CMK (cell line): ENCODE data around the gene HSBP1.

Source experiments
- DNase-seq: peaks from one replicate; pipeline ENCODE4 v3.0.0-alpha.2; 2010; ENCODE audit warnings: low read depth

The HSBP1 gene

GRCh38 chr16:83804366-83804765, 3.4 kb upstream of the HSBP1 start:
- DNase-seq = no peak

GRCh38 chr16:83806036-83806435, 1.7 kb upstream of the HSBP1 start:
- no peak for DNase-seq

- no peak for DNase-seq
These were observed 1.0 kb upstream of the HSBP1 start for GRCh38 chr16:83806731-83807130.

GRCh38 chr16:83807327-83807709, 460 bp upstream of the HSBP1 start:
- no peak for DNase-seq

DNA sequence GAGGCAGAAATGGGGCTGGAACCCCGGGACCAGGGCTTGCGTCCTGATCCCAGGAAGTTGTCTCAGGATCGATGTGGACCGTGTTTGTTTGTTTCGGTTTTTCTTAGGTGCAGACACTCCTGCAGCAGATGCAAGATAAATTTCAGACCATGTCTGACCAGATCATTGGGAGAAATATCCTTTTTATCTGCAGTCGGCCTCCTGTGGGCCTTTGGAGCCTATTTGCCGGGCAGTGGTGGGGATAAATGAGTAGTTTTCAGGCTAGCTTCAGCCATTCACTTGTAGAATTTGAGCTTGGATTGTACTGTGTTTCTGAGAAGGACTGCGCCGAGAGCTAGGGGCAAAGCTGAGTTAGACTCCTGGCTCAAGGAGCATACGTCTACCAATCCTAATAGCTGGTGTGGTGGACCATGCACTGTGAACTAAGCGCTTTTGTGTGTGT, 816 bp downstream of the HSBP1 start:
- no peak for DNase-seq

DNA sequence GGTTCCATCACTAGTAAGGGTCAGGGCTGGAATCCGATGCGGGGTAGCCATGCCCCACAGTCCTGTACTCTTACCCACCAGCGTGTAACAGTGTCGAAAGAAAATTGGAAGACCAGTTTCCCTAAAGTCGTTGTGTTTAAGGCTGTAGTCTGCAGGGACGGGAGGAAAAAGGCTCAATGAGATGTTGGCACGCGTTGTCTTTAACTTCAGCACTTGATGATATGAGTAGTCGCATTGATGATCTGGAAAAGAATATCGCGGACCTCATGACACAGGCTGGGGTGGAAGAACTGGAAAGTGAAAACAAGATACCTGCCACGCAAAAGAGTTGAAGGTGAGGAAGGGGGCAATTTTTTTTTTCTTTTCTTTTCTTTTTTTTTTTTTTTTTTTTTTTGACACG, 1.3 kb downstream of the HSBP1 start:
- DNase-seq = no peak

DNA sequence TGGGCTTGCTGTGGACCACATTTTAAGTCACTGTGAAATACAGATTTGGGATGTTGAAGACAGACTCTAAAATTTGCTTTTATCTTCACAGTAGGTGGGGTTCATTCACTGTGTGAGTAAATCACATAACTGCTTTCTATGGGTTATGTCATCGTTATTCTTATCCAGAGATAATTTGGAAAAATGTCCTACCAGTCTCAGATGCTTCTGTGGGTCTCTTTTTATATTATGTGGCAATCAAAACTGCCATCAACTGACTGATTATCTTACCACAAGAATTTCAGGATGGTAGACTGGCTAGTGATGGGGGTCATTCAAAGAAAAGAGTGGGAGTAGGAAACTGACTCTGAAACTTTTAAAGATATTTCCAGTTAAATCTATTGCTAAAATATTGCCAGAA, 3.1 kb downstream of the HSBP1 start:
- no peak for DNase-seq

DNA sequence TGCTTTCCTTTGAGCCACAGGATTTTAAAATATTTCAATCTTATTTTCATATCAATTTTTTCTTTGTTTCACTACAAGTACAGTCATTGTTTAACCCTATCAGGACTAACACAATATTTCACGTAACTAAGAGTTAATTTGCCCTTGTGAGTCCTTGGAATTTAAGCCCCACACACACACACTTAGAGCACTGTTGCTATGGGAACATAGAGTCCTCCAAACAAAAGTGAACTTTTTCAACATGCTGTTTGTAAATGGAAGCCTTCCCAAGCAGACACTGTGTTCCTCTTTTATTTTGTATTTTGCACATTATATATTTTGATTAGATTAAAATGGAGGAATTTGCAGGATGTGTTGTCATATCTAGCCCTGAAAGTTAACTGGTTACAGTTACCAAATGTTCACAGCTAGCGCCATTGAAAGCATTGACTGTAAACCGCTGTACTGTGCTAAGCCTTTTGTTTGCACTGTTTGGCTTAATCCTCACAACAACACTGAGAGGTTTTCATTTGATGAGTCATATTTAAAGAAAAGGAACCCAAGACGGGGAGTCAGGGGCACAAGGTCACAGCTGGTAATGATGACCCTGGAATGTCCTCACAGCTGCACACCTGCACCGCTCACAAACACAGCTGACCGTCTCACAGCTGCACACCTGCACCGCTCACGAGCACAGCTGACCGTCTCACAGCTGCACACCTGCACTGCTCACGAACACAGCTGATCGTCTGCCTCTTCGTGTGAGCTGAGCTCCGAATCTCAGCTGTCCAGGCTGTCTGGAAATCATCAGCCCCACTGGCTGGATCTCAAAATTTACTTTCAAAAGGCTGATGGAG, 6.3 kb downstream of the HSBP1 start:
- DNase-seq = no peak

GRCh38 chr16:83814659-83814985, 6.8 kb downstream of the HSBP1 start:
- DNase-seq = no peak

DNA sequence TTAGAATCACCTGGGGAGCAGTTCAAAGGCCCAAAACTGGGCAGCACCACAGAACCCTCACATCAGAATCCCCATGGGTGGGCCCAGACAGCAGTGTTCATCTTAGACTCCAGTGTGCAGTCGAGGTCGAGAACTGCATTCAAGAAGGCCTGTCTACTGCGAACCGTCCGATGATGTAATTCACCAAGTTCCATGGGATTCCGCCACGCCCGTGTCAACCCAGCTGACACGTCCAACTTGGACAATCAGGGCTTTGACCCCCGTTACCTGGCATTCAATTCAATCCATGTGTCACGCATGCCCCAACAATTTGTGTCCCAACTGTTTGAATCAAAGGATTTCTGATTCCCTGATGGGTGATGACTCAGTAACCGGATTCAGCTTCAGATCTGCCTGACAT, 9.2 kb downstream of the HSBP1 start:
- DNase-seq = no peak

DNA sequence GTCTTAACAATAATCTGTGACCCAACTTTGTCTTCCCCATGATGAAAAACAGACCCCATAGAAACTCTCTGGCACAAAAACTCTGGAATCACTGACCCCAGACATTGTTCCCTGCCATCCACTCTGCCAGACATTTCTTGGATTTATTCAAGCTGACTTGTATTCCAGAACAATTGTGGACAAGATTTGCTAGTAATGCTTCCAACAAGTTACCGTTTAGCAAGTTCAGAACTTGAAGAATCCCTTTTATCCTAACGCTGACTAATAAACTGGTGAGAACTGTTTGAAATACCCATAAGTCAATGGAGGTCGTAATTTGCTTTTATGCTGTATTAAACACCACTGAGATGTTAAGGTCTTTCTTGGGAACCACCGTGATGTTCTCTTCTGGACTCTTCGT, 10.5 kb downstream of the HSBP1 start:
- DNase-seq = no peak

- DNase-seq = no peak
These were observed 11.6 kb downstream of the HSBP1 start for GRCh38 chr16:83819361-83819760.

- DNase-seq = peak; percentile 31
These were observed 18.6 kb downstream of the HSBP1 start for GRCh38 chr16:83826146-83826913.

DNA sequence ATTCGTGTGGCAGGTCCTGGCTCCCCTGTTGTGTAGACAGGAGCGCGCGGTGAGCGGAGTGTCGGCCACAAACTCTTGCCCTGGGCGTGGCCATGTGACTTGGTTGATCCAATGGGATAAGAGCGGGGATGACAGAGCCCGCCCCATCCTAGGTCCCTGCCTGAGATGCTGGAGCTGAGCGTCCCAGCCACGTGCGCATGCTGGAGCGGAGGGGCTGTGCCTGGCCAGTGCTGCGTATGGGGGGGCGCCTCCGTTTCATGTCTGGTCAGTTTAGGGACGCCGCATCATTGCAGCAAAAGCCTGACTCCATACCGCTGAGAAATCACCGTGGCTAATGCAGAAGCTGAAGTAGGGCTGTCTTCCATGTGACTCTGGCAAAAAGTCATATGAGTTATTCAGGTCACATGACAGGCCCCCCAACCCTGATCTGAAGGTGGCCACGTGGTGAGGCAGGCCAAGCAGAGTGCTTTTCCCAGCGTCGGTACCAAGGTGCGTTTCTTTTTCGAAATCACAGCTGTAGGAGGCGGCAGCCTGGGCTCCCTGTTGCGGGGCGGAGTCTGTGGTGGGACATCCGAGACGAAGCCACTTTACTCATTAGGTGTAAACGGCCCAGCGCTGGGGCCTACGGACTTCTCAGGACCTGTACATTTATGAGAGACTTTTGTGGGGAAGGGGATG, 22.5 kb downstream of the HSBP1 start:
- DNase-seq = no peak

GRCh38 chr16:83830769-83831455, 23.1 kb downstream of the HSBP1 start:
- DNase-seq = no peak

DNA sequence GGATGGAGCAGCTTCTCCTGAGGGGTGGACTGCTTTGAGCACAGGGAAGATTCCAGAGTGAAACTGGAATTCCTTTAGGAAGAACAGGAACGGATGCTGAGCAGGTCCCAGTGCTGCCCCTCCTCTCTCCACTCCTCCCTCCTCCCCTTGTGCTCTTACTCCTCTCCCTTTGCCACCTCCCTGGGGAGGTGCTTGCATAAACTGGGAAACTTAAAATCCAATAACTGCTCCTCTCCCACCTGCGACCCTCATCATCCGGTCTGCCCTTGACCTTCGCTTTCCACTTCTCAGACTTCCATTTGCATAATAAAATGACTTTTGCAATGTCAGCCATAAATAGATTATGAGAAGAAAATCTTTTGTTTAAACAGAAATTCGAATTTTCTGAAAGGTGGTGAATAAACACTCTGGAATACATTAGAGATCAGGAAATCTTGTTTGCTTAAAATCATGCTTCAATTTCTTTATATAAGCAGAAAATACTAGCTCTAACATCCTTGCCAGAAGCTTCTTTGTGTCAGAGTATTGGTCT, 23.7 kb downstream of the HSBP1 start:
- DNase-seq = no peak

GRCh38 chr16:83833921-83834320, 26.1 kb downstream of the HSBP1 start:
- no peak for DNase-seq

DNA sequence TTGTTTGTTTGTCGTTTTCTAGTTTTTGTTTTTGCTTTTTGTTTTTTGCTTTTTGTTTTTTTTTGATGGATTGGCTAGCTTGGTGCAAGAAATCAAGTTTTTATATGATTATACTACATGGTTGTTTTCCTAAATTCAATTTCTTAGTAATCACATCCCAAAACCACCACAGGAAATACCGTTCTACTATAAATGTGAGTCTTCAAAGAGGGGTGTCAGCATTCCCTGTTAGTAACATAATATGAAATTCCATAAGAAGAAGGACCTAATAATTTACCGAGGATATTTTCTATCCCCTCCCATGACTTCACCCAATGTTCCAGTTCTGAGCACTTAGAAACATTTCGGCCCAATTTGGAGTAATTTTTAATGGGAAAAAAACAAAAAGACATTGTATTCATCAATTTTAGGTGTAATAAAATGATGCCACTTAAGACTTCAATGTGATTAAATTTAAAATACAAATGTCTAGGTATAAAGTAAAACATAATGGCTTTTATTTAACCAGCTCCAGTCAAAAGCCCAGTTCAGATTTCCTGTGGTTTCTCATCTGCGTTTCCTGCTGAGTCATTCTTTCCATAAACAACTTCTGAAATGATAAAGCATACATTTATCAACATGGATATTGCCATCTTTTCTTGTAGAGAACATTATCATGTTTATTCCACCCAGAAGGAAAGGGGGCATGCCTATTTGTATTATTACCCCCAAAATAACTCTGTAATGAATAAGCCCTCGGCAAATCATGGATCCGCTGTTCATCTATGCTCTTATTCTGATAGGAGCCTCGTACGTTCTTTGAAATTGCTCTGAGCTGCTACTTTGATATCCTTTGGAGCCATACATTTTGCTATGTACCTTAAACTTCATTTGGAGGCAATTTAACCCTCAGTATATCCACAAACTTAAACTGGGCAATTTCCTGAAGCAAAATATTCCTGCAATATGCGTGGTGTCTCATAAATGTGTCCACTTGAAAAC, 28.1 kb downstream of the HSBP1 start:
- no peak for DNase-seq

DNA sequence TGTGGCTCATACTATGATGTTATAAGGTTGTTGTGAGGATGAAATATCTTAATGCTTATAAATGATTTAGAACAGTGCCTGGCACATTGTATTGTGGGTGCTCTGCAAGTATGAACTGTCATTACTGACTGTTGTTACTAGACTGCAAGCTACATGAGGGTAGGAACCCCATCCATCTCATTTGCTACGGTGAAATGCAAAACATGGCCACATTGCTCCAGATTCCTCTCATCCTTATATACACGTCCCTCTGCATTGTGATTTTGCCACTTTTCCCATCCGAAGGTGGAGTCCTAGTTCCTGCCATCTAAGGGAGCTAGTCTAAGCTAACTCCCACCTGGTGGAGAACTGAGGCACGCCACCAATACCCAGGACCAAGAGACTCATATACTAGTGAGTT, 29.8 kb downstream of the HSBP1 start:
- no peak for DNase-seq

- no peak for DNase-seq
These were observed 30.4 kb downstream of the HSBP1 start for GRCh38 chr16:83838151-83838550.

DNA sequence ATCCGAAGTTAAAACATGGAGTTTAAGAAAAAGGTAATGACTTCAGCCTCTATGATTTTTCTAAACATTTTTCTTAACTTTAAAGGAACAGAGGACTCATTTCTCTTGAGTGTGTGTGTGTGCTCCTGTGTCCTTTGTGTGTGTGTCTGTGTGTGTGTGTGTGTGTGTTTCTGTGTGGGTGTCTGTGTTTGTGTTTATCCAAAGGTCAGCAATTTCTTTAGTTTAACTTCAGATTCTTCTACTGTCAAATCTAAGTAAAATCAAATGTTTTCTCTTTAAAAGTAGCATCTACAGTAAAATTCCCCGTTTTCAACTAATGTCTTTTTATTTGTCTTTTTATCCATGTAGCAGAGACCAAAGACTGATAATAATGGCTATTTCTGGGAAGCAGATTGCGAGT, 31.8 kb downstream of the HSBP1 start:
- no peak for DNase-seq
